A673 (cell line): ENCODE data around the gene NXT1. TPM values are rescaled to one million over a fixed set of nuclear protein-coding genes. Genes with fewer than 3 reads are reported as not detected.

Source experiments
- BruUV-seq: library from RNA; stranded (reverse); fragments of 400-500 nt; replicated peaks from 2 replicates; lab custom pipeline; 2021; lab: Mats Ljungman, UMichigan
- CTCF ChIA-PET: fragments of 300-600 bp; sonication (Branson Sonifier 250); formaldehyde crosslinking; loops from one replicate; lab custom pipeline; 2022; ENCODE audit warnings: antibody characterized with exemption; lab: Charles Lee
- POLR2A ChIA-PET: fragments of 300-600 bp; sonication (Branson Sonifier 250); formaldehyde crosslinking; loops from one replicate; lab custom pipeline; 2022; ENCODE audit warnings: antibody characterized with exemption; ENCODE audit not compliant: low non-redundant PET; lab: Charles Lee
- DNase-seq: peaks from one replicate; pipeline ENCODE4 v3.0.0-alpha.2; 2015; ENCODE audit warnings: low spot score
- H3K27ac ChIP-seq: fragments of 200-600 bp; sonication (generic); 2 replicates; pipeline ENCODE4 v1.5.1; 2016; ENCODE audit warnings: mixed run types, low read depth, mild to moderate bottlenecking, mixed read lengths, antibody characterized with exemption, low read length; ENCODE audit not compliant: poor library complexity, severe bottlenecking
- H3K27me3 ChIP-seq: fragments of 200-600 bp; sonication (generic); replicated peaks from 2 replicates; pipeline ENCODE4 v1.6.1; 2017; ENCODE audit warnings: mixed run types, low read depth, mild to moderate bottlenecking, mixed read lengths, antibody characterized with exemption, low read length; ENCODE audit not compliant: insufficient read depth, poor library complexity
- H3K36me3 ChIP-seq: fragments of 200-600 bp; sonication (generic); 2 replicates; pipeline ENCODE4 v1.6.1; 2016; ENCODE audit warnings: mixed run types, mild to moderate bottlenecking, mixed read lengths, antibody characterized with exemption, low read length; ENCODE audit not compliant: insufficient read depth, poor library complexity, severe bottlenecking
- H3K4me1 ChIP-seq: fragments of 200-600 bp; sonication (generic); 2 replicates; pipeline ENCODE4 v1.6.1; 2017; ENCODE audit warnings: mixed run types, mild to moderate bottlenecking, mixed read lengths, antibody characterized with exemption, low read length; ENCODE audit not compliant: insufficient read depth, poor library complexity, severe bottlenecking
- H3K4me3 ChIP-seq: fragments of 200-600 bp; sonication (generic); 2 replicates; pipeline ENCODE4 v1.5.1; 2016; ENCODE audit warnings: low read depth, mixed run types, mild to moderate bottlenecking, mixed read lengths, low read length; ENCODE audit not compliant: poor library complexity, severe bottlenecking
- H3K9me3 ChIP-seq: fragments of 200-600 bp; sonication (generic); 2 replicates; pipeline ENCODE4 v1.6.1; 2016; ENCODE audit warnings: mixed run types, low read depth, mild to moderate bottlenecking, mixed read lengths, antibody characterized with exemption, low read length; ENCODE audit not compliant: poor library complexity, severe bottlenecking
- EZH2 ChIP-seq: fragments of 200-600 bp; sonication (generic); IDR thresholded peaks from 2 replicates; pipeline ENCODE4 v1.6.1; 2017; ENCODE audit warnings: borderline replicate concordance, low read depth, mild to moderate bottlenecking, mixed read lengths, antibody characterized with exemption, low read length; ENCODE audit not compliant: poor library complexity, severe bottlenecking
- intact Hi-C: fragments of 100-400 bp; cut with micrococcal nuclease; formaldehyde crosslinking; loops from one replicate; pipeline ENCODE4 v1.10.0; 2022; ENCODE audit not compliant: unreplicated experiment
- total RNA-seq: library from RNA; stranded (reverse); gene quantifications from 2 replicates; pipeline ENCODE4 v1.2.3, GENCODE V29; 2021
- TF ChIP-seq, protein P1 (sequence below): fragments of 300-800, 200-600 bp; sonication (generic); conservative IDR thresholded peaks from 2 replicates; pipeline ENCODE4 v1.5.1; 2017; ENCODE audit warnings: low read depth, mild to moderate bottlenecking, antibody characterized with exemption, low read length, moderate library complexity, mixed read lengths

Gene NXT1
- total RNA-seq, 1 experiment from 2014 or later, result 34.4 TPM

DNA sequence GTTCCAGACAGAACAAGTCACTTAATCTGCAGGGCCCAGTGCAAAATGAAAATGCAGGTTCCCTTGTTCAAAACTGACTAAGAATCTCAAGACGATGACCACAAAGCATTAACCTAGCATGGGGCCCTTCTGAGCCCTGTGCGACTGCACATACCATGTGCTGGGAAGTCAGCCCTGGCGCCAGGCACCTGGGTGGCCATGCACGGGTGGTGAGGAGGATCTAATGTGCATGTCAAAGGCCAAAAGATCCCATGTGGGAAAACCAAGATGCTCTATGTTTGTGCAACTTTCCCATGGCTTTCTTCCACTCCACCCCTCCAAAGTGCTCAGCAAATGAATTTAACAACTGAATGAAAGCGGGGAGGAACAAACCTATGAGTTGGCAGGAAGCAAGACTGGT, 33.5 kb upstream of the NXT1 start:
- ChIA-PET POLR2A (no interaction called here), CTCF (no interaction called here)
- Histone ChIP-seq H3K36me3 (no peaks in the 10 kb centered on the region), H3K4me3 (no peak overlapping the region), H3K4me1 (no peaks in the 10 kb centered on the region), H3K9me3 (no peaks in the 10 kb centered on the region), H3K27me3 (peaks cover 11% of the 10 kb centered on the region), H3K27ac (no peak overlapping the region)
- DNase-seq, result no peak
- BruUV-seq, result no TSS peak
- intact Hi-C loops, result no loop called here
- TF ChIP-seq, protein P1, sequence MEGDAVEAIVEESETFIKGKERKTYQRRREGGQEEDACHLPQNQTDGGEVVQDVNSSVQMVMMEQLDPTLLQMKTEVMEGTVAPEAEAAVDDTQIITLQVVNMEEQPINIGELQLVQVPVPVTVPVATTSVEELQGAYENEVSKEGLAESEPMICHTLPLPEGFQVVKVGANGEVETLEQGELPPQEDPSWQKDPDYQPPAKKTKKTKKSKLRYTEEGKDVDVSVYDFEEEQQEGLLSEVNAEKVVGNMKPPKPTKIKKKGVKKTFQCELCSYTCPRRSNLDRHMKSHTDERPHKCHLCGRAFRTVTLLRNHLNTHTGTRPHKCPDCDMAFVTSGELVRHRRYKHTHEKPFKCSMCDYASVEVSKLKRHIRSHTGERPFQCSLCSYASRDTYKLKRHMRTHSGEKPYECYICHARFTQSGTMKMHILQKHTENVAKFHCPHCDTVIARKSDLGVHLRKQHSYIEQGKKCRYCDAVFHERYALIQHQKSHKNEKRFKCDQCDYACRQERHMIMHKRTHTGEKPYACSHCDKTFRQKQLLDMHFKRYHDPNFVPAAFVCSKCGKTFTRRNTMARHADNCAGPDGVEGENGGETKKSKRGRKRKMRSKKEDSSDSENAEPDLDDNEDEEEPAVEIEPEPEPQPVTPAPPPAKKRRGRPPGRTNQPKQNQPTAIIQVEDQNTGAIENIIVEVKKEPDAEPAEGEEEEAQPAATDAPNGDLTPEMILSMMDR, result no peak
- no peak for TF ChIP-seq EZH2

DNA sequence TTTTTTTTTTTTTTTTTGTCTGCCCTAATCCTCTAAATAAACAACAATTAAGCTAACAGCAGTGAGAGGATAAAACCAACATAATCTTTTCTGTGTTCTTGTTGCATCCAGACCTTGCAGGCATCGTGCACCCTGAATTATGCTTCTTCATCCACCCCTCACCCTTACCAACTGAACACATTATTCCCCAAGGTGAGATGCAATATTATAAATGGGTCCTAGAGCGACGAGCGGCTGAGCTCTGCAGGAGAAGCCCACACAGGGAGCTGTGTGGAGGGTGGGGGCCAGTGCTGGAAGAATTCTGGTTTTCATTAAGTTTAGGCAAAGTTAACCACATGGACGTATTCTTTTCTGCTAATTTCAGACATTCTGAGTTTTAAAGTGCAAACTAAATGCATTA, 32.2 kb upstream of the NXT1 start:
- no peak overlapping the region for H3K27ac ChIP-seq
- intact Hi-C loops, result no loop called here
- no peaks in the 10 kb centered on the region for H3K4me1 ChIP-seq
- H3K27me3 ChIP-seq, result peaks cover 4% of the 10 kb centered on the region
- TF ChIP-seq, protein P1, result no peak
- TF ChIP-seq EZH2, result no peak
- no peaks in the 10 kb centered on the region for H3K36me3 ChIP-seq
- no peaks in the 10 kb centered on the region for H3K9me3 ChIP-seq
- BruUV-seq, result no TSS peak
- ChIA-PET CTCF (interaction anchor here (0.6 kb wide), 1 partner anchor 38 kb away, joined by 4 read pairs; no protein-coding TSS in a partner anchor), POLR2A (no interaction called here)
- DNase-seq, result no peak
- H3K4me3 ChIP-seq, result no peak overlapping the region

DNA sequence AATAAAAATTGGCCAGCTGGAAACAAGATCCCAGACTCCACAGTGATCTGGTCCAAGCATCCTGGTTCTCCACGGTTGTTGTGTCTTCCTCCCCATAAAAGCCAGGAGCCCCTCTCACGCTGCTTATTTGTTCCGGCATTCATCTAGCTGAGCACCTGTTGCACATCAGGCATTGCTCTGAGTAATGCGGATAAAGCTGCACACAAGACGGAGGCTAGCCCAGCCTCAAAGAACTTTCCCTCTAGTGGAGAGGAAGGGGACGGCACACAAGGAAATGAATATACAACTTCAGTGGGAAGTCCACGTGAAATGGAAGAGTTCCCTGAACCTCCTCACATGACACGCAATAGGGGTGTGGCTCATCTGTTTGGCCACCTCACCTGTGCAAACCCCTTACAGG, 30.3 kb upstream of the NXT1 start:
- no peaks in the 10 kb centered on the region for H3K9me3 ChIP-seq
- no TSS peak for BruUV-seq
- POLR2A ChIA-PET, result no interaction called here
- DNase-seq, result peak; percentile 33
- intact Hi-C loops, result no loop called here
- no peak overlapping the region for H3K4me3 ChIP-seq
- CTCF ChIA-PET, result no interaction called here
- no peak overlapping the region for H3K27ac ChIP-seq
- TF ChIP-seq, protein P1, result peak; percentile 56
- TF ChIP-seq EZH2, result no peak
- no peaks in the 10 kb centered on the region for H3K36me3 ChIP-seq
- H3K4me1 ChIP-seq, result no peaks in the 10 kb centered on the region
- H3K27me3 ChIP-seq, result peaks cover 9% of the 10 kb centered on the region
